NT2/D1 (cell line): ENCODE data around the gene RAI1.

Experiments
- DNase-seq: peaks from one replicate; pipeline ENCODE4 v3.0.0-alpha.2; 2011; ENCODE audit warnings: low read depth, low spot score
- H3K27me3 ChIP-seq: 2 replicates; pipeline ENCODE4 v1.6.0; 2011; ENCODE audit warnings: mild to moderate bottlenecking; ENCODE audit not compliant: insufficient read length, insufficient read depth
- H3K36me3 ChIP-seq: 2 replicates; pipeline ENCODE4 v1.6.1; 2011; ENCODE audit warnings: mild to moderate bottlenecking, low read length, mixed read lengths; ENCODE audit not compliant: insufficient read depth, insufficient read length
- H3K4me1 ChIP-seq: 2 replicates; pipeline ENCODE4 v1.5.1; 2011; ENCODE audit not compliant: insufficient read depth, insufficient read length
- H3K4me3 ChIP-seq: 2 replicates; pipeline ENCODE4 v1.5.1; 2011; ENCODE audit warnings: low read depth; ENCODE audit not compliant: insufficient read length
- H3K9ac ChIP-seq: 2 replicates; pipeline ENCODE4 v1.6.0; 2011; ENCODE audit warnings: low read depth; ENCODE audit not compliant: insufficient read length
- H3K9me3 ChIP-seq: 2 replicates; pipeline ENCODE4 v1.5.1; 2011; ENCODE audit warnings: mild to moderate bottlenecking, low read length; ENCODE audit not compliant: insufficient read depth
- SUZ12 ChIP-seq: IDR thresholded peaks from 2 replicates; pipeline ENCODE4 v1.6.1; 2011; ENCODE audit not compliant: insufficient read length, insufficient read depth; ENCODE audit errors: extremely low read depth
- YY1 ChIP-seq: IDR thresholded peaks from 2 replicates; pipeline ENCODE4 v1.6.1; 2011; ENCODE audit not compliant: insufficient read length, insufficient read depth
- ZNF274 ChIP-seq: IDR thresholded peaks from 2 replicates; pipeline ENCODE4 v1.6.1; 2011; ENCODE audit warnings: mild to moderate bottlenecking, low read depth, low read length

RAI1 gene

GRCh38 chr17:17812211-17813054 is 131.2 kb downstream of the RAI1 start:
- TF ChIP-seq SUZ12 (no peak), ZNF274 (no peak), YY1 (no peak)
- Histone ChIP-seq H3K4me3 (no peak overlapping the region), H3K9ac (peak overlapping the region; percentile 51), H3K9me3 (no peaks in the 10 kb centered on the region), H3K27me3 (no peaks in the 10 kb centered on the region), H3K4me1 (peaks cover 13% of the 10 kb centered on the region), H3K36me3 (peaks cover 53% of the 10 kb centered on the region)
- no peak for DNase-seq

- H3K4me3 ChIP-seq, result no peak overlapping the region
- no peaks in the 10 kb centered on the region for H3K9me3 ChIP-seq
- no peak for DNase-seq
- H3K27me3 ChIP-seq, result no peaks in the 10 kb centered on the region
- peaks cover 56% of the 10 kb centered on the region for H3K36me3 ChIP-seq
- H3K4me1 ChIP-seq, result peaks cover 16% of the 10 kb centered on the region
- no peak overlapping the region for H3K9ac ChIP-seq
- TF ChIP-seq ZNF274 (no peak), SUZ12 (no peak), YY1 (no peak)
Observed at GRCh38 chr17:17813055-17813724, 131.9 kb downstream of the RAI1 start.

GRCh38 chr17:17813725-17814095 is 132.5 kb downstream of the RAI1 start:
- DNase-seq, result no peak
- Histone ChIP-seq H3K9ac (no peak overlapping the region), H3K36me3 (peaks cover 61% of the 10 kb centered on the region), H3K9me3 (no peaks in the 10 kb centered on the region), H3K4me1 (peaks cover 17% of the 10 kb centered on the region), H3K27me3 (no peaks in the 10 kb centered on the region), H3K4me3 (no peak overlapping the region)
- TF ChIP-seq YY1 (no peak), ZNF274 (no peak), SUZ12 (no peak)

- Histone ChIP-seq H3K9ac (no peak overlapping the region), H3K4me1 (peaks cover 24% of the 10 kb centered on the region), H3K4me3 (no peak overlapping the region), H3K27me3 (no peaks in the 10 kb centered on the region), H3K36me3 (peaks cover 68% of the 10 kb centered on the region), H3K9me3 (no peaks in the 10 kb centered on the region)
- TF ChIP-seq YY1 (no peak), SUZ12 (no peak), ZNF274 (no peak)
- no peak for DNase-seq
Observed at GRCh38 chr17:17814162-17815061, 133.2 kb downstream of the RAI1 start.

- Histone ChIP-seq H3K27me3 (no peaks in the 10 kb centered on the region), H3K9ac (peak overlapping the region; percentile 42)
Observed at GRCh38 chr17:17815062-17815406, 133.8 kb downstream of the RAI1 start.

GRCh38 chr17:17815436-17816200 is 134.4 kb downstream of the RAI1 start:
- Histone ChIP-seq H3K36me3 (peaks cover 75% of the 10 kb centered on the region), H3K4me1 (peaks cover 32% of the 10 kb centered on the region), H3K9me3 (no peaks in the 10 kb centered on the region), H3K9ac (peak overlapping the region; percentile 42), H3K27me3 (no peaks in the 10 kb centered on the region), H3K4me3 (no peak overlapping the region)
- no peak for DNase-seq
- TF ChIP-seq YY1 (no peak), SUZ12 (no peak), ZNF274 (no peak)

More at GRCh38 chr17:17815062-17815406, 133.8 kb downstream of the RAI1 start:
- H3K9me3 ChIP-seq, result no peaks in the 10 kb centered on the region
- TF ChIP-seq ZNF274 (no peak), YY1 (no peak), SUZ12 (no peak)
- no peak overlapping the region for H3K4me3 ChIP-seq
- peaks cover 26% of the 10 kb centered on the region for H3K4me1 ChIP-seq
- H3K36me3 ChIP-seq, result peaks cover 71% of the 10 kb centered on the region
- no peak for DNase-seq
